Skeletal muscle cell (primary cell): ENCODE data around the gene ANKS1B.

Experiments
- DNase-seq: peaks from one replicate; pipeline ENCODE4 v3.0.0-alpha.2; 2010; ENCODE audit warnings: low read depth
- H3K4me3 ChIP-seq: 2 replicates; pipeline ENCODE4 v1.5.1; 2011; ENCODE audit warnings: low read depth, mild to moderate bottlenecking, control low read depth, low read length, moderate library complexity

Gene ANKS1B

DNA sequence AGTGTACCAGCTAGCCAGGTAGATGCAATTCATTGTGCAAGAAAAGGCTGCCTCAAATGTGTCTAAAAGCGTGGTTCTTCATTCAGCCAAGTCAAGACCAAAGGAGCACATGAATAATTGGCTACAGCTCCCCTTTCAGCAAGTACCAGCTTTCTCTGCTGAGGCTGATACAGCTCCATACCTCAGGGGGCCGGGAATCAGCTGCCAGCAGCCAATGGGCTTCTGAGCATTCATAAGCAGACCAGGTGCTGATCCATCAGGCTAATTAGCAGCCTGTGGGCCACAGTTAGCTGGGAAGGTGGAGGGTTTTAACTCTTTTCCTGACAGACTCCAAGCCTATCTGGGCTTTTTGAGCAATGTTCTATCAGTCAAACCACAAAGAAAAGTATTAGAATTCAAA, 1075.0 kb downstream of the ANKS1B start:
- no peak for DNase-seq
- H3K4me3 ChIP-seq: no peak overlapping the region

DNA sequence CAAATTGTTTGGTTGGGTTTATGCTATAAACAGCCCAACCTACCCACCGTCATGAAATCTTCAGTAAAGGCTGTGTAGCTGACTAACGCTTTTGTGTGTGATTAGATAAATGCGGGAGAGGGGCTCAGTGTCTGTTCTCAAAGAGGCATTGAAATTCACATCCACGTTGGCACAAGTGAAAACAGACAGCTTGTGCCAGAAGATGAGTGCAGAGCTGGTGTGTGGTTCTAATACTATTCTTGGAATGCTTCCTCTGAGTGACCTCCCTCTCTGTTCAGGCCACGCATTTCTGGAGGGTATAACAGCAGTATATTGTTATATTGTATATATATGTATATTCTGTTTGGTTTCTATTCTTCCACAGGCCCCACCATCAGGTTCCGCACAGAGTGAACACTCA, 1075.9 kb downstream of the ANKS1B start:
- H3K4me3 ChIP-seq: no peak overlapping the region
- DNase-seq: no peak

DNA sequence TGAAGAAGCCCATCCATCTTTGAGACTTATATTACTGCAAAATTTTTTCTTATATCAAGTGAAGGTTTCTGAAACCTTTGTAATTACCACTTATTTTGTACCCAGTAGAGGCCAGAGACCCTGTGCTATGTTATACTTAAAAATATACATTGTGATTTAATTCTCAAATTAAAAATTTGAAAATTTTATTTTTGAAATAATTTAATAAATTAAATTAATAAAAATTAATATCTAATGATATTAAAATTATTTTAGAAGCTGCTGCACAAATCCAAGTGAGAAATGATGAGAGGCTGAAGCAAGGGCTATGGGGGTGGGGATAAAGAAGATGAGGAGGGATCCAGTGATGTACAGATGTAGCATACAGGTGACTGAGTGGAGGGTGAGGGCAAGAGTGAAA, 1080.9 kb downstream of the ANKS1B start:
- DNase-seq: no peak
- H3K4me3 ChIP-seq: no peak overlapping the region

DNA sequence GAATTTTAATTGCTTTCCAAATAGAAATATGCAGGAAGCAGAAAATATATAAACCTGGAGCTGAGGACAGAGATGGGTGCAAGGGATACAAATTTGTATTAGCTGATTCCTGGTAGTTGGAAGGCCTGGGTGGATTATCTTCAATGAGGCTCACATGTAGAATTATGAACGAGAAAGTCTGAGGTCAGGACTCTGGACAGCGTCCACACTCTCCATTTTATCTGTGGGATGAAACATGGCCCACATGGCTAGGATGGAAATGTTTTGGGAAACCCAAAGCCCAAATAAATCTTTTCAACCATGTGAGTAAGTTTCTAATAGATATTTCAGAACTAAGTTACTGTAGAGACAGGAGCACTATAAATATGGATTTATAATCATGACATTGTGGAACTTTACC, 1083.5 kb downstream of the ANKS1B start:
- H3K4me3 ChIP-seq: no peak overlapping the region
- no peak for DNase-seq

DNA sequence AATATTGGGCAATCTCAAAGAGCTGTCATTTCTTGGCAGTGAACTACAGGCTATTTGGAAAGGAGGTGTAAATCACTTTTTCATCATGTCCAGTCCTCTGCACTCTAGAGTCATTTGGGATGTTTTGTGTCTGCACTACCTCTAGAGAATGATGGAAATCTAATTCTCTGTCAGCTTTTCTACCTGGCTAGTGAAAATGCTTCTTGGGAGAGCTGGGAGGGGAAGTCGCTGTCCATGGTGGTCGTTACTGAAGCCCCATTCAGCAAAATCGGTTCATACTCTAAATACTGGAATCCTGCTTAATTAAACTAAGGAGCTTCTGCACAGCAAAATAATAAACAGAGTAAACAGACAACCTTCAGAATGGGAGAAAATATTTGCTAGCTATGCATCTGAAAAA, 1087.8 kb downstream of the ANKS1B start:
- DNase-seq: no peak
- no peak overlapping the region for H3K4me3 ChIP-seq

DNA sequence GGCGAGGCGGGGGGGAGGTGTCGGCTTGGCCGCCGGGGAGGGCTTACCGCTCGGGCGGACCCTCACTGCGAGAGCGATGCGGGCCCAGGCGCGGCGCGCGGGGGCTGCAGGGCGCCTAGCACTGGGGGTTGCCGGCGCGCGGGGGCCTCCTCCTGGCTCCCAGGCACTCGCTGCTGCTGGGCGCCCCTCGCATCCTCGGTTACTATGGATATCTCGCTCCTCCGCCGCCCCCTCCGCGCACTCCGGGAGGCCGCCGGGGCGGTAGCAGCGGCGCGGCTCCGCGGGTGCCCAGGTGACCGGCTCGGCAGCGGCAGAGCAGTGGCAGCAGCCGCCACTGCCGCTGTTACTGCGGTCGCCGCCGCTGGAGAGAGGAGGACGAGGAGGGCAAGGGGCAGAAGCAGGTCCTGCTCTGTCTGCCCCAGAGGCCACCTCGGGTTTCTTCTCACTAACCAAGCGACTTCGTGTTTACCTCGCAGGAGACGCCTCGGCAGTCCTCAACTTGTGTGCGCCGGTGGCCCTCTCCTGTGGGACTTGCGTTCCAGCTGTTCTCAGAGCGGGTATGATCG, 1089.6 kb downstream of the ANKS1B start:
- no peak overlapping the region for H3K4me3 ChIP-seq
- no peak for DNase-seq

DNA sequence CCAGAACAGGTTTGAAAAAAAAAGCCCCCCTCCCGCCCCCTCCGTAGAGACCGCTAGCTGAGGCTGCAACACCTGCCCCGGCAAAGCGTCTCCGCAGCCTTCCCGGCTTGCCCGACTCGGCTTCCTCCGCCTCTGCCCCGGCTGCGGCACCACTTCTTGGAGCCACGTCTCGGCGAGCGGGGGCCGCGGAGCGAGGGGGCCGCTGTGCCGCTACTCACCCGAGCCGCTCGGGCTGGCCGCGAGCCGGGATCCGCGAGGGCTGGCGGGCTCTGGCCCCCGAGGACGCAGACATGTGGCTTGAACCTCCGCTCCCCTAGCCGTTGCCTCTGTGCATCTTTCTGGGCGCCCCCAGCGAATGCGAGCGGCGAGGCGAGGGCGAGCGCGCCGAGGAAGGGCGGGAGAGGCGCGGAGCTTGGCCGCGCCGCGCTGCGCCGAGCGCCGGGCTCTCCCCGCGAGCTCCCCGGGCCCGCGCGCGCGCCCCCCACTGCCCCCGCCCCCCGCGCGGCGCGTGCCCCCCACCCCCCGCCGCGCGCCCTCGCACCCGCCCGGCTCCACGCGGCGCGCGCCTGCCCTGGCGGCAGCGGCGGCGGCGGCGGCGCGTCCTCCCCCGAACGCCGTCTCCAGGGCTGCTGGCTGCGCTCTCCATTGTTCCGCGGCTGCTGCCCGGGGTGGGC, 1090.2 kb downstream of the ANKS1B start:
- peak overlapping the region; percentile 25 for H3K4me3 ChIP-seq
- no peak for DNase-seq

DNA sequence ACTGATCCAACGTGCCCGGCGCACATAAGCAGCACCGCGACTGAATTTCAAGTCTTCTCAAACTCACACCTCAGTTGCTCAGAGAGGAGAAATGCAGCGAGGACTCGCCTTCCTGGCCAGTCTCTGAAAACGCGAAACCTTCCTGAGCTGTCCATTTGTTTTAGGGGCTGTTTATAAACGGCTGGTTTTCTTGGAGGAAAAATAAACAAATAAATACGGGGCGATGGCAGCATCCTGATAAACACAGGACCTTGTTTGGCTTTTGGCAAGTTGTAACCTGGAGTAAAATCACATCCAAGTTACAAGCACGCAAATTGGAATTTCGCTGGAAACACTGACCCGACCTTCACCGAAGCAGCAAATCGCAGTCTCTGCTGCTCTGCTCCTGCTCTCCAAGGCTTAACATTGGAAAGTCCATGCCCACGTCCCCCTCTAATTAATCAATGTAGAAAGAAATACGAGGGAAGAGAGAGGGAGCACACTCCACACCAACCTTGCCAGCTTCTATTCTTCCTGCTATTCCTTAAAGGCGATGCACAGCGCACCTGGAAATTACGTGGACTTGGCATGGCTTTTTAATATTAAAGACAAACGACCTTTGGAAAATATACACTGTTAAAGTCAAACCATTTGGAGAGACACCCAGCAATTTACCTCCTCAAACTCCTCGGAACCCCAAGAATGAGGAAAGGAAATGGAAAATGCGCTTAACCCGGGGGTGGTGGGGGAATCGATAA, 1090.9 kb downstream of the ANKS1B start:
- no peak for DNase-seq

DNA sequence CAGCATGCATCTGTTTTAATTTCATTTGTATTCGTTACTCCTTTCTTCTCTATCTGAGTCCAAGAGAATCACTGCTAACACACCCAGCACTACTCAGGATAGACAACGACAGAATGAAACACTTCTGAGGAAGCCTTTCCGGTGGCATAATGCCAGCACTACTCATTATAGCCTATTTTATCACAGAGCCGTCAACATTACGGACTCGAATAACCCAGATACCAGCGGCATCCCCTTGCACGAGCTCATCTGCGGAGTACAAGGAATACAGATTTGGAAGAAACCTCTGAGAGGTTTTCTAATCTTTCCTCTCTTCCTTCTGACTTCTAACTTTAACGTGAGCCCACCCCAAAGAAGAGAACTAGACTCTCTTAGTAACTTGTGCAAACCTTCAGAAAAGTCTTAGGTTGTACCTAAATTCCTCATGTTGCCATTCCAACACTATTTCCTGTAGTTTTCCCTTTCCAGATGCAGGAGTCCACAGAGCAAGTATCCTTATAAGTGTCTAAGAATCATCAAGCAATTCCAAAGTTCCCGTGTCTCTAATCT, 1091.5 kb downstream of the ANKS1B start:
- DNase-seq: no peak
- no peak overlapping the region for H3K4me3 ChIP-seq

More for the DNA sequence above, 1090.9 kb downstream of the ANKS1B start:
- H3K4me3 ChIP-seq: no peak overlapping the region

DNA sequence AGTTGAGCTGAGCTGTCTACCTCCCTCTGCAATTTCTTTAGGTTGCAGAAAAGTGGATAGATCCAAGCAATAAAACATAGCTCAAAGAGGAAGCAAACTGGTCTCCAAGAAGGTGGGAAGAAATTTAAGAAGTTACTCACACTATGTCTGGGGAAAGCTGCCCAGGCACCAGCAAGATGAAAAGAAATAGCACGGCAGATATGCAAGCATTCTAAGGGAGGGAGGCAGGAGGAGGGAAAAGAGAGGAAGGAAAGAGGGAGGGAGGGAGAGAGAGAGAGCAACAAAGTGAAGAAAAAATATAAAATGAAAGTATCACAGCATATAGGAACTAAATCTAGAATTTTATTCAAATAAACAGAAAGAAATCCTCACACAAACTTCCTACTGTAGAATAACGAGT, 1099.0 kb downstream of the ANKS1B start:
- DNase-seq: no peak
- no peak overlapping the region for H3K4me3 ChIP-seq

DNA sequence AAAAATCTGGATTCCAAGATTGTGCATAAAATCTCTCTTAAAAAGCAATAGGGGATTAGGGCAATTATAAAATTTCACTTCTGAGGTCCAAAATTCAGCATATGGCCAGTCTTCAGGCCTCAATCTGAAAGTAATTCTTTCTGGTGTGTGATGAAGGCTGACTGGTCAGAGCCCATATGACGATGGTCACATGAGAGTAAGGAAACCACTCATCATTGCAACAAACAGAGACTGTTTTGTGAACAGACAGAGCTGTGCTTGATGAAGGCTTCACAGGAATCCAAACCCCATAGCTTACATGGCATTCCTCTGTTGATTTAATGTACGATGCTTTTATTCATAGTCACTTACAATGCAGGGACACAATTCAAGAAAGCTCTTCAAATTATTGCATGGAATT, 1101.5 kb downstream of the ANKS1B start:
- DNase-seq: no peak
- H3K4me3 ChIP-seq: no peak overlapping the region

DNA sequence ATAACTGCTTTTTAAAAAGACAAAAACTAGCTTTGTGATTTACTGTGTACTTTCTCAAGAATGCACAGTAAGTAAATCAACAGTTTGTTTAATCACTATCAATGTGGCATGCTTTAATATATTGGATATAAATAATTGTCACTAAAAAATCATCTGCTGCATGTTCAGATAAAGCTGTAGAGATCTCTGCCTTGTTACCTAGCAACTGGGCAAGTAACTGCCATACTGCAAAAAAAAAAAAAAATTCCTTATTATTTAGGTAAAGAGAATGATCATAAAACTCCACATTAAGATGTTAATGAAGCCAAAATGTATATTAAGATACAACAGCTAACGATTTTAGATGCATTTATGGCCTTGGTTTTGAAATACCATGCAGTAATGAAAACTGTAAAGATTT, 1102.2 kb downstream of the ANKS1B start:
- DNase-seq: no peak
- H3K4me3 ChIP-seq: no peak overlapping the region

DNA sequence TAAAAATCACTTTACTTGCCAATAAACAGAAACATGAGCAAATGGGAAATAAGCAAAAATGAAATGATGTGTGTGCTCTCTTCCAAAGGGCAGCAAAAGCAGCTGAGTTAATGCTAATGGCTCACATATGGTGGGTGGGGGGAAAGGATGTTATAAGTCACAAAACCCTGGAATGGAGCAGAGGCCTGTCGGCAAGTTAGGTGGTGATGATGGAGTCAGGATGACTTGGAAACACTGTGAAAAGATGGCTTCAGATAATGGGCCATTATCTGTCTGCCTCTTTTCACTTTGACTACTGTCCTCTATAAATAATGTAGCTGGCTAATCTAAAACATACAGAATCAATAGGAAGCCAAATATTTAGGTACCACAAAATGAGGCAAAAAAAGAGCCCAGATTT, 1111.0 kb downstream of the ANKS1B start:
- no peak overlapping the region for H3K4me3 ChIP-seq
- DNase-seq: no peak

DNA sequence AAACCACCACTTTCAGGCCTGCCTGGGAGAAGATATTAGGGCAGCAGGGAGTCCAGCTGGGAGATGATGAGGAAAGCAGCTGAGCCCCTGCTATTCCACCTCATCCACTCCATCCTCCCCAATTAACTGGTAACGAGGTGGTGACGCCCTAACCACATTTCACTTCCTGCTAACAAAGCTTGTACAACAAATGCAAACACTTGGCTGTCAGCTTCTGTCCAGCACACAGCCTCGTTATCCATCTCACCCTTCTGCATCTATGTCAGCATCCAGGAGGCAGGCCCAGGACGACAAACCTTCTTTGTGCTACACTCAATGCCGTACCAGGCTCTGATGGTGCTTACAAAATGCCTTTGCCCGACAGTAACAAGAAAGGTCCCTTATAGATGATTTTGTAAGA, 1114.2 kb downstream of the ANKS1B start:
- no peak for DNase-seq
- no peak overlapping the region for H3K4me3 ChIP-seq

DNA sequence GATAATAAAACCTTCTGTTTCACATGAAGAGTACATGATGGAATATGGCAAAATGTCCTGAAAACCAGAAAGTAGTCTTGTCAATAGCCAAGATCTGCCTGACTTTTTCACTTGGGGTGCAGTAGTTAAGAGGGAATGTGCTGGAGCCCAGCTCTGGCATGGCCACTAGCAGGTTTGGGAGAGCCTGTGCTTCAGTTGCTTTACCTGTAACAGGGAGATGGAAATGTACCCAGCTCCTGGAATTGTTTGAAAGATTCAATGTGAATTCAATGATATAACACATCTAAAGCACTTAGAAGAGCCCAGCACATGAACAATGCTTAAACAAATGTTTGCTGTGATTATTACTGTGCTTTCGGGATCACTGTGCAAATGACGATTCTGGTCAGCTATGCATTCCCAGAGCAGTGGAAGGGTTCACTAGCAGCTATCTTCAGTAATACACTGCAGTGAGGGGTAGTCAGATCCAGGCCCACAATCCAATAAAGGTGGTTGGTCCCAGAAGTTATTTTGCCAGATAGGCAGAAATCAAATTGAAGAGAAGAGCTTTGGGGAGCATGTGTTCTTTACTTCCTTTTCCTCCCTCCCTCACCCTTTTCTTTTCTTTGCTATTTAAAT, 1114.7 kb downstream of the ANKS1B start:
- no peak for DNase-seq

DNA sequence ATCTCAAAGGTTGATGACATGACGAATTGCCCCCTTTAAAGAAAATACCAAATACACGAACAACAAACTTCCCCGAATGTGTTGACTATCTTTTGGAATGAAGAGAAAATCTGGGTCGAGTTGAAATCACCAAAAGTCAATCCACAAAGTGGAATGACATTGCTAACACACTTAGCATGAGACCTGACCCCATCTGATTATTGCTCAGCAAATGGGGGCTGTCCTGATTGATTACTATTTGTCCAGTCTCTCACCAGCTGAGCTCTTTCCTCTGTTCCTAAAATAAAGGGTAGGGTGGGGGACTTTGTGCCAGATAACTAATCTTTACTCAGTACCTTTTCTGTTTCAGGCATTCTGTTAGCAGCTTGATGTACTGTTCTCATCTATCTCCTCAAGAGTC, 1116.2 kb downstream of the ANKS1B start:
- no peak overlapping the region for H3K4me3 ChIP-seq
- no peak for DNase-seq

More for the DNA sequence above, 1114.7 kb downstream of the ANKS1B start:
- H3K4me3 ChIP-seq: no peak overlapping the region

DNA sequence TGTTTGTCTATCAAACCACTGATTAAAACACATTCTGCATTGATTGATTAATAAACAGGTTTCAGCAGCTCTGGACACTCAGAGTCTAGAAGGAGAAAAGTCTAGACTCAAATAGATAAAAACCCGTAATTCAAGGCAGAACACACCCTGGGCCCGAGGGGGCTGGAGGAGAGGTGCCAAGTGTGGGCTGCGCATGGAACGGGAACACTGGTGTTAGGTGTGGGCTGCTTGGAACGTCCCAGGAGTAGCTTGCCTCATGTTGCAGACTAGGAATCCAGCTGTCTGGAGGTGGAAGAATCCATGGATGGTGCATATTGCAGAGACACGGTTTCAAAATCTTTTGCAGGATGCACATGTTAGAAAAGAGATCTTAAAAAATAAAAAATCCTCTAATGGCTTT, 1116.7 kb downstream of the ANKS1B start:
- no peak overlapping the region for H3K4me3 ChIP-seq
- DNase-seq: no peak

DNA sequence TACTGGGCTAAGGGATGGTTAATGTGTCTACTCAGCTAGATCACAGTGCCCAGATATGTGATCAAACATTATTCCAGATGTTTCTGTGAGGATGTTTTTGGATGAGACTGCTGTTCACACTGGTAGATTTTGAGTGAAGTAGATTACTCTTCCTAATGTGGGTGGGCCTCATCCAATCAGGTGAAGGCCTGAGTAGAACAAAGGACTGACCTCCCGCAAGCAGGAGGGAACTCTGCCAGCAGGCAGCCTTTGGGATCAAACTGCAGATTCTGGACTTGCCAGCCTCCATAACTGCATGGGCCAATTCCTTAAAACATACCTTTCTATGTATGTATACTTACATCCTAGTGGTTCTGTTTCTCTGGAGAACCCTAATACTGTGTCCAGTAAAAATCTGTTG, 1120.4 kb downstream of the ANKS1B start:
- no peak overlapping the region for H3K4me3 ChIP-seq
- no peak for DNase-seq

DNA sequence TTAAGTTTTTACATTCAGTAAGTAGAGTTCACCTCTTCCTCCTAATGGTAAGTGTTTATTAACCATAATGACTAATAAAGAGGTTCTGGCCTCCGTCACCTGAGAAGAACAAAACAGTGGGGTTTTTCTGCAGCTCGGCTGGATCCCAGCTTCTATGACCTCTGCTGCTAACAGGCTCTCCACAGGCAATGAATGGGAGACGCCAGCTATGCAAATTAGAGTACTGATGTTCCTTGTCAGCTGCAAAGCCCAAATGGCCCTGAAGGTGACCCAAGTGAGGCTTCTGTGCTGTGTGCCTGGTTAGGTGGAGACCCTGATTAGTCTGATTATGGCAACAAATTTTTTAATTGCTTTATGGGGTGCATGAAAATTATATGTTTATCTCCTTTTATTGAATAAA, 1121.6 kb downstream of the ANKS1B start:
- H3K4me3 ChIP-seq: no peak overlapping the region
- no peak for DNase-seq

DNA sequence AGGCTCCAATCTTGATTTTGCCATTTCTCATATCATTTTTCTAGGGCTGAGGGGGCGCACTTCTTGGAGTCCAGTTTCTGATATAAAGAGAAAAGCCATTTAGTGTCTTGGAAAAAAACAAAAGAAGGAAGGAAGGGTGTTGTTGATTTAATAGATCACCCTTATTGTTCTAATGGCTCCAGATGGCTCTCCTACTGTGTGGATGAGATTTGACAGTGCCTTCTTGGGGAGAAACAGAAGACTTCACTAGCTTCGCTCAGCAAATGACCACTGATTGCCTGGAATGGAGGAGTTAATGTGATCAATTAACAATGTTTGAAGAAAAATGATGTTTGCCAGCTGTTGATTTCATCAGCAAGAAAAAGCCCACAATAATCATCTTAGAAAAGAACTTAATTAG, 1123.5 kb downstream of the ANKS1B start:
- DNase-seq: no peak
- no peak overlapping the region for H3K4me3 ChIP-seq
